KMS-11 (cell line): ENCODE results near the gene IFNG-AS1.

Experiments
- H2AFZ ChIP-seq: fragments of 200-600 bp; sonication (generic); 2 replicates; pipeline ENCODE4 v1.6.1; 2016; ENCODE audit warnings: antibody characterized with exemption, mixed run types, low read depth
- H3K27ac ChIP-seq: fragments of 200-600 bp; sonication (generic); 2 replicates; pipeline ENCODE4 v1.6.1; 2016; ENCODE audit warnings: mild to moderate bottlenecking, mixed run types
- H3K27me3 ChIP-seq: fragments of 200-600 bp; sonication (generic); 2 replicates; pipeline ENCODE4 v1.6.1; 2017; ENCODE audit warnings: mild to moderate bottlenecking, low read depth, mixed run types, moderate library complexity; ENCODE audit not compliant: insufficient read depth
- H3K36me3 ChIP-seq: fragments of 200-600 bp; sonication (generic); 2 replicates; pipeline ENCODE4 v1.6.1; 2017; ENCODE audit warnings: mild to moderate bottlenecking, mixed run types; ENCODE audit not compliant: insufficient read depth
- H3K4me1 ChIP-seq: fragments of 200-600 bp; sonication (generic); 2 replicates; pipeline ENCODE4 v1.6.1; 2016; ENCODE audit warnings: mild to moderate bottlenecking, low read depth, mixed run types; ENCODE audit not compliant: poor library complexity, severe bottlenecking
- H3K4me2 ChIP-seq: fragments of 200-600 bp; sonication (generic); 2 replicates; pipeline ENCODE4 v1.7.0; 2016; ENCODE audit warnings: mild to moderate bottlenecking, mixed run types
- H3K4me3 ChIP-seq: fragments of 200-600 bp; sonication (generic); IDR thresholded peaks from 2 replicates; pipeline ENCODE4 v1.6.1; 2017; ENCODE audit warnings: low read depth, low read length, mixed read lengths; ENCODE audit not compliant: insufficient read depth
- H3K79me2 ChIP-seq: fragments of 200-600 bp; sonication (generic); 2 replicates; pipeline ENCODE4 v1.6.1; 2016; ENCODE audit warnings: low read depth, mixed run types; ENCODE audit not compliant: insufficient read depth
- H3K9ac ChIP-seq: fragments of 200-600 bp; sonication (generic); 2 replicates; pipeline ENCODE4 v1.6.1; 2016; ENCODE audit warnings: mild to moderate bottlenecking, mixed run types
- H4K20me1 ChIP-seq: fragments of 200-600 bp; sonication (generic); 2 replicates; pipeline ENCODE4 v1.6.1; 2016; ENCODE audit warnings: mild to moderate bottlenecking, mixed run types; ENCODE audit not compliant: insufficient read depth
- TF ChIP-seq, protein P1 (sequence below): fragments of 200-600 bp; sonication (generic); conservative IDR thresholded peaks from 2 replicates; pipeline ENCODE4 v1.6.1; 2017; ENCODE audit warnings: low read depth, mild to moderate bottlenecking, antibody characterized with exemption, low read length, moderate library complexity, mixed read lengths

Gene IFNG-AS1

DNA sequence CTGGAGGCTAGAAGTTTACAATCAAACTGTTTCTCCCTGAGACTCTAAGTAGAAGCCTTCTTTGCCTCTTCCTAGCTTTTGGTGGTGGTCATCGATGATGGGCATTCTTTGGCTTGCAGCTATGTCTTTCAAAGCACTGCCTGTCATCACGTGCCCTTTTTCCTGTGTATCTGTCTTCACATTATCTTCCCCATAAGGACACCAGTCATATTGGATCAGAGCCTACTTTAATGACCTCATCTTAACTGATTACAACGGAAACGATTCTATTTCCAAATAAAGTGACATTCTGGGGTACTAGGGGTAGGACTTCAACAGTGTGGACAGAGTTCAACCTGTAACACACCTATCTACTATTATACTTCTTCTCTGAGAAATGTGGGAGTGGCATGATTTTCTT, 31.1 kb upstream of the IFNG-AS1 start:
- TF ChIP-seq, protein P1, sequence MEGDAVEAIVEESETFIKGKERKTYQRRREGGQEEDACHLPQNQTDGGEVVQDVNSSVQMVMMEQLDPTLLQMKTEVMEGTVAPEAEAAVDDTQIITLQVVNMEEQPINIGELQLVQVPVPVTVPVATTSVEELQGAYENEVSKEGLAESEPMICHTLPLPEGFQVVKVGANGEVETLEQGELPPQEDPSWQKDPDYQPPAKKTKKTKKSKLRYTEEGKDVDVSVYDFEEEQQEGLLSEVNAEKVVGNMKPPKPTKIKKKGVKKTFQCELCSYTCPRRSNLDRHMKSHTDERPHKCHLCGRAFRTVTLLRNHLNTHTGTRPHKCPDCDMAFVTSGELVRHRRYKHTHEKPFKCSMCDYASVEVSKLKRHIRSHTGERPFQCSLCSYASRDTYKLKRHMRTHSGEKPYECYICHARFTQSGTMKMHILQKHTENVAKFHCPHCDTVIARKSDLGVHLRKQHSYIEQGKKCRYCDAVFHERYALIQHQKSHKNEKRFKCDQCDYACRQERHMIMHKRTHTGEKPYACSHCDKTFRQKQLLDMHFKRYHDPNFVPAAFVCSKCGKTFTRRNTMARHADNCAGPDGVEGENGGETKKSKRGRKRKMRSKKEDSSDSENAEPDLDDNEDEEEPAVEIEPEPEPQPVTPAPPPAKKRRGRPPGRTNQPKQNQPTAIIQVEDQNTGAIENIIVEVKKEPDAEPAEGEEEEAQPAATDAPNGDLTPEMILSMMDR: no peak
- no peak overlapping the region for H2AFZ ChIP-seq

DNA sequence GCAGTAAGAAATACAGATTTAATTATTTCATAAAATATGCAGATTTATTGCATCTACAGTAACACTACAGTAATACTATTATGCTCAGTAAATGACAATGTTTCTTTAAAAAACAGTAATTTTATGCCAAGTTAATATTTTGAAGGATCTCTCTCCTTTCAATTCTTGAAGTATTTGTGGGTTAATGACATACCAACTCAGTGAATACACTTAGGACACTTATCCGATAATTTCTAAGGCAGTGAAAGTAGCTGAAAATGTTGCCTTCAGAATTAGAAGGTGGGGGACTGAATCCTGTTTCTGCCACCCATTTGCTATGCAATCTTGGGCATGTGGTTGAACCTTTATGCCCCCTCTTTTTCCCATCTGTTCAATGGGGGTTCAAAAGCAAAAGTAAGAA, 24.8 kb upstream of the IFNG-AS1 start:
- H3K79me2 ChIP-seq: no peaks in the 10 kb centered on the region
- H3K4me3 ChIP-seq: no peak overlapping the region
- H2AFZ ChIP-seq: no peak overlapping the region
- H3K9ac ChIP-seq: no peak overlapping the region
- TF ChIP-seq, protein P1: no peak
- H3K4me1 ChIP-seq: no peaks in the 10 kb centered on the region
- no peaks in the 10 kb centered on the region for H3K36me3 ChIP-seq
- H3K27me3 ChIP-seq: no peaks in the 10 kb centered on the region
- H4K20me1 ChIP-seq: no peaks in the 10 kb centered on the region
- H3K4me2 ChIP-seq: no peak overlapping the region
- no peak overlapping the region for H3K27ac ChIP-seq

More for the DNA sequence above, 31.1 kb upstream of the IFNG-AS1 start:
- no peaks in the 10 kb centered on the region for H3K79me2 ChIP-seq
- no peak overlapping the region for H3K27ac ChIP-seq
- H3K9ac ChIP-seq: no peak overlapping the region
- no peak overlapping the region for H3K4me2 ChIP-seq
- H3K4me3 ChIP-seq: no peak overlapping the region
- H3K4me1 ChIP-seq: no peaks in the 10 kb centered on the region
- H4K20me1 ChIP-seq: no peaks in the 10 kb centered on the region
- no peaks in the 10 kb centered on the region for H3K27me3 ChIP-seq
- H3K36me3 ChIP-seq: no peaks in the 10 kb centered on the region

DNA sequence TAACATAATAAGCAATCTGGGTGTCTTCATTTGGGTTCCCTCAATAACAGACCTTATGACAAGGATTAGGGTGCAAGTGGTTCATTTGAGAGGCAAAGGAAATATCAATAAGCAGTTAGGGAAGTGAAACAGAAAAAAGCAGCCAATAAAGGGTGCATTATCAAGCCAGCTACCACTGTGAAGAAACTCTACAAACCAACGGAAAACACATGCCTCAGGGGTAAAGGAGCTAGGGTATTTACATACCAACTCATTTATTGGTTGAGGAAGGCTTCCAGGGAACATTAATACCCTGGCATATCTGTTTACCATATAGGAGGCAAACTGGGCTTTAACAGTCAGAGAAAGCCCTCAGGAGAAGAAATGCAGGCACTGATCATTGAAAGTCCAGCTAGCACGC, 22.7 kb upstream of the IFNG-AS1 start:
- no peak overlapping the region for H3K9ac ChIP-seq
- H3K4me1 ChIP-seq: no peaks in the 10 kb centered on the region
- H3K27ac ChIP-seq: no peak overlapping the region
- H4K20me1 ChIP-seq: no peaks in the 10 kb centered on the region
- TF ChIP-seq, protein P1: no peak
- H3K36me3 ChIP-seq: no peaks in the 10 kb centered on the region
- no peaks in the 10 kb centered on the region for H3K27me3 ChIP-seq
- H2AFZ ChIP-seq: no peak overlapping the region
- H3K4me3 ChIP-seq: no peak overlapping the region
- H3K79me2 ChIP-seq: no peaks in the 10 kb centered on the region
- no peak overlapping the region for H3K4me2 ChIP-seq

DNA sequence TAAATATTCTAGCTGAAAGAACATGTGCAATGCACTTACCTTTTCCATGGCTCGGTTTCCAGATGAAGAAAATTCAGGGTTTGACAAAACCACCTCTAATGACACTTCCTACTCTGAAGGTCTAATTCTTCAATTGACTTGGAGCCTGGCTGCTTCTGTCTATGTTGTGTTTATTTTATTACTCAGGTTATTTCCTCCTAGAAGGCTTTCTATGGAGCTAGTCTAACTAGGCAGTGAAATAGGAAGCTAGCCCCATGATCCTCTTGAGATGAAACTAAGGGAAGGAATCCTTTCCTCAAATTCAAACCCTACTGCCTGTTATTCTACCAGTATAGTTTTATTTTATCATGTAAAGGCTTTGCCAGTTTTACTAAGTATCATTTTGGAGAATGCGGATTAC, 20.9 kb upstream of the IFNG-AS1 start:
- no peaks in the 10 kb centered on the region for H3K36me3 ChIP-seq
- no peaks in the 10 kb centered on the region for H3K27me3 ChIP-seq
- H3K4me2 ChIP-seq: no peak overlapping the region
- H2AFZ ChIP-seq: no peak overlapping the region
- H3K79me2 ChIP-seq: no peaks in the 10 kb centered on the region
- no peaks in the 10 kb centered on the region for H4K20me1 ChIP-seq
- H3K4me3 ChIP-seq: no peak overlapping the region
- no peak overlapping the region for H3K9ac ChIP-seq
- TF ChIP-seq, protein P1: no peak
- H3K4me1 ChIP-seq: no peaks in the 10 kb centered on the region
- no peak overlapping the region for H3K27ac ChIP-seq
